HL-60 (cell line): ENCODE data around the gene RAP1GAP2.

ENCODE experiments used
- DNase-seq, 2 experiments: peaks; one replicate each; pipeline ENCODE4 v3.0.0-alpha.2; 2010 to 2020; ENCODE audit warnings: low read depth in 1 of 2, low spot score in 1 of 2
- H3K27ac ChIP-seq: fragments of 250-450 bp; sonication (Bioruptor Pico); replicated peaks from 2 replicates; pipeline ENCODE4 v1.5.1; 2020; ENCODE audit warnings: mild to moderate bottlenecking, moderate library complexity
- H3K27me3 ChIP-seq: fragments of 250-450 bp; sonication (Bioruptor Pico); 2 replicates; pipeline ENCODE4 v1.5.1; 2021; ENCODE audit warnings: mild to moderate bottlenecking, moderate library complexity; ENCODE audit not compliant: insufficient read depth, poor library complexity, severe bottlenecking
- H3K4me3 ChIP-seq: replicated peaks from 2 replicates; pipeline ENCODE4 v1.5.1; 2011; ENCODE audit warnings: mild to moderate bottlenecking, control low read depth, low read length; ENCODE audit not compliant: insufficient read depth
- CTCF ChIP-seq: IDR thresholded peaks from one replicate; pipeline ENCODE4 v1.5.1; 2011; ENCODE audit warnings: low read length, control low read depth, inconsistent platforms; ENCODE audit not compliant: insufficient read depth
- GABPA ChIP-seq: IDR thresholded peaks from 2 replicates; pipeline ENCODE4 v1.6.1; 2012; ENCODE audit warnings: low read depth
- POLR2AphosphoS5 ChIP-seq: IDR thresholded peaks from 2 replicates; pipeline ENCODE4 v1.6.1; 2012; ENCODE audit warnings: low read depth
- REST ChIP-seq: IDR thresholded peaks from 2 replicates; pipeline ENCODE4 v1.6.1; 2012; ENCODE audit warnings: low read depth; ENCODE audit not compliant: insufficient replicate concordance
- SPI1 ChIP-seq: IDR thresholded peaks from 2 replicates; pipeline ENCODE4 v1.6.1; 2012; ENCODE audit warnings: low read depth, mild to moderate bottlenecking, borderline replicate concordance

Gene RAP1GAP2

GRCh38 chr17:3043737-3044365 is 247.6 kb downstream of the RAP1GAP2 start:
- no peak for TF ChIP-seq CTCF
- no peak for TF ChIP-seq REST
- no peak for TF ChIP-seq SPI1
- TF ChIP-seq GABPA = no peak
- no peak for TF ChIP-seq POLR2AphosphoS5
- DNase-seq = peak in 1 of 2 experiments; percentile 35
- no peak overlapping the region for H3K27ac ChIP-seq

GRCh38 chr17:3046753-3047152 is 250.5 kb downstream of the RAP1GAP2 start:
- no peaks in the 10 kb centered on the region for H3K27me3 ChIP-seq
- H3K4me3 ChIP-seq = no peak overlapping the region
- TF ChIP-seq SPI1 (no peak), CTCF (no peak), POLR2AphosphoS5 (no peak), REST (no peak), GABPA (no peak)
- DNase-seq = no peak
- no peak overlapping the region for H3K27ac ChIP-seq

More at GRCh38 chr17:3043737-3044365, 247.6 kb downstream of the RAP1GAP2 start:
- Histone ChIP-seq H3K27me3 (no peaks in the 10 kb centered on the region), H3K4me3 (no peak overlapping the region)

GRCh38 chr17:3048727-3049471 is 252.7 kb downstream of the RAP1GAP2 start:
- peak; percentile 67 to 86 for DNase-seq
- Histone ChIP-seq H3K4me3 (peak overlapping the region; percentile 41), H3K27me3 (no peaks in the 10 kb centered on the region), H3K27ac (peak overlapping the region; percentile 61)
- TF ChIP-seq POLR2AphosphoS5 = no peak
- TF ChIP-seq CTCF = peak; percentile 11
- TF ChIP-seq GABPA = no peak
- TF ChIP-seq SPI1 = no peak
